Measurements from ENCODE around the gene VEGFA.

The VEGFA gene

DNA sequence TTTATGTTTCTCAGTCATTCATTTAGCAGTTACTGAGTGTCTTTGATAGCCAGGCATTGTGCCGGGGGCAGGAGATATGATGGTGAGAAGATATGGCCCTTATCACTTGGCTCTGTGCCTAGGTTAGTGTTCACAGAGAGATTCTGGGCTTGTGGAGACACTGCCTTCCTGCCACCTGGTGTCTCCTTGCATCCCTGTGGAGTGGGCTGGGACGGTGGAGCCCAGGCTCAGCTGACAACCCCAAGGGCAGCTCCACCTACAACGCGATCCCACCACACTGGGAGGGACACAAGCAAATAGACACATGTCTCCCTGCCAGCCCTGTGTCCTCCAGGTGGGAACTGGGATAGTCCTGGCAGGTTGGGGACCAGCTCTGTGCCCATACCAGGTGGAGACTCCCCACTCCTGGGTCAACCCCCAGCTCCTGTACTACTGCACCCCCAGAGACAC is 30.3 kb upstream of the VEGFA start:
- DNase-seq: no peak

DNA sequence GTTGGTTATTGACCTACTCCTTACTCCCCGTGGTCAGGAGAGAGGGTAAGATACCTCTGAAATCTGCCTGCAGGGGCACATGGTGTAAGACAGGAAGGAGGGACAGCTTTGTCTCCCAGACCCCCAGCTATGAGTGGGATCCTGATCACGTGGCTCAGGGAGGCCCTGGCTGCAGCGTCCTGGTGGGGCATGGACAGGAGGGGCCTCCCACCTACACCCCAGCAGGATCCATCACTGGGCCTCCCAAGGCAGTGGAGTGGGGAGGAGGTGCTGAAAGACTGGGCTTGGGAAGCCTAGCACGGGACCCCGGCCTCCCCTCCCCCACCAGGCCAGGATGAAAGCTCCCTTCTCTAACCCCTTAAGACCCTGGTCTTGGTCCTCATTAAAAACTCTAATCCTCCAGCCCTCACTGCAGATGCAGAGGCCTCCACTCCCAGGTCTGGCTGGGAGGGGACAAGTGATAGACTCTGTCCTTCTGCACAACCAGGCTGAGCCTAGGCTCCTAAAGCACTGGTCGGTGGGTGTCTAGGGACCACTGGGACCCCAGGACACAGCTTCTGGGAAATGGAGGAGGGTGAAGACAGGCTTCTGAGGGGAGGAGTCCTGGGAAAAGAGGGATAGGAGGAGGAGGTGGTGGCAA is 29.6 kb upstream of the VEGFA start:
- DNase-seq: no peak

DNA sequence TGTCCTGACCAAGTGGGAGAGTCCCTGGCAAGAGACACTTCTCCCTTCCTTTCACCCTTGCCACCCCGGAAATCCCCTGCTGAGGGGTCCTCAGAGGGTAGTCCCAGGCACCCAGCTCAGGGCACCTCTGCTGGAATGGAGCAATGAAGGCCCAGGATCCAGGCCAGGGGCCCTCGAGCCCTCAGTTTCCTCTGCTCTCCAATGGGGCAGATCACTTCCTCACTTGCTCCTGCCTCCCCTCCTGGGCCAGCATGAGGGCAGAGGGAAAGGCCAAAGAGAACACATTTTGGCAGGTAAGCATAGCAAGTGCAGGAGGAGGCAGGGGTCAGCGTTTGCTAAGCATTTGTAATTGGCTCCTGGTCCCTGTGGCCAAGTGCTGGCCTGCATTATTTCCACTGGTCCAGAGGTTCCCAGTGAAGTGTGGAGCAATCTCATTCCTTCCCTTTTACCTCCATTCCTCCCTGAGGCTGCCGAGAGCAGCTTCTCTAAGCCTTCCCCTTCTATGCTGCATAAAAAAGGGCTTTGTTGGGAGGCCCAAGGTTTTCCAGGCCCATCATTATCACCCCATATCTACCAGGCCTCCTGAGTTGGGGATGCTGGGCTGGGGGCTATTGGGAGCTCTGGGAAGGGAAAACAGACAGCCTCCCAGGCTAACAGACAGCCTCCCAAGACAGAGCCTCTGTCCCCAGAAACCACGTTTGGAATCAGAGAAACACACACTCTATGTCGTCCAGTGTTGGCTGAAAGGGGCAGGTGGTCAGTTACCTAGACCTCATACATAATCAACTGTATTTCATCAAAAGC is 28.8 kb upstream of the VEGFA start:
- DNase-seq: no peak

DNA sequence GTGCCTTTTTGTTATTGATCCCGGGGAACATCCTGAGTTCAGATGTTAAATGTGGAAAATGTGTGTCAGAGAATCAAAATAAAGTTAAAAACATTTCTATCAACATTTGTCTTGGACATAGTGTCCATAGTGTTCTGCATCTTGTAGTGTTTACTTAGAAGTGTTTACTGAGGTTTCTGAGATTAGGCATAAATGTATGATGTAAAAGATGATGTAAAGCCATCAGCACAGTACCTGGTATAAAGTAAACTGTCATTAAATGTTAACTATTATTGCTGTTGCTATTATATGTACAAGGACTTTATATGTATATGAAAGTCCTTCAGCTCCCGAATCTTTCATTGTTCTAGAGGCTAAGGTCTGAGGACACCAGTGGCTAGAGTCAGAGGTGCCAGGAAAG is 28.2 kb upstream of the VEGFA start:
- DNase-seq: no peak

DNA sequence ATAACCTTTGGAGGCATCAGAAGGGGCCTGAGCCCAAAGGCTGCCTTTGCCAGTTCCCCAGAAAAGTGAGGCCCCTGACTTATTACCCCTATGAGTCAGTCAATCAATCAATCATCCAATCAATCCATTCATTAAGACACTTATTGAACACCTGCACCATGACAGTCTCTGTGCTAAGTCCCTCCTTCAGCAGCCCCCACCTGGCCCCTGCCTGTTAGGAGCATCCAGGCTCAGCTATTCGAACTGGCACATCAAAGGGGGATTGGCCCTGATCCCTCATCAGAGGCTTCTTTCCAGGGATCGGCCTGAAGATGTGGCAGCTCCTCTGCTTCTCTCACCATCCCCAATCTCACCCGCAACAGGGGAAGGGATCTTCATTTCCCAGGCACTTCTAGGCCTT is 27.7 kb upstream of the VEGFA start:
- DNase-seq: no peak

DNA sequence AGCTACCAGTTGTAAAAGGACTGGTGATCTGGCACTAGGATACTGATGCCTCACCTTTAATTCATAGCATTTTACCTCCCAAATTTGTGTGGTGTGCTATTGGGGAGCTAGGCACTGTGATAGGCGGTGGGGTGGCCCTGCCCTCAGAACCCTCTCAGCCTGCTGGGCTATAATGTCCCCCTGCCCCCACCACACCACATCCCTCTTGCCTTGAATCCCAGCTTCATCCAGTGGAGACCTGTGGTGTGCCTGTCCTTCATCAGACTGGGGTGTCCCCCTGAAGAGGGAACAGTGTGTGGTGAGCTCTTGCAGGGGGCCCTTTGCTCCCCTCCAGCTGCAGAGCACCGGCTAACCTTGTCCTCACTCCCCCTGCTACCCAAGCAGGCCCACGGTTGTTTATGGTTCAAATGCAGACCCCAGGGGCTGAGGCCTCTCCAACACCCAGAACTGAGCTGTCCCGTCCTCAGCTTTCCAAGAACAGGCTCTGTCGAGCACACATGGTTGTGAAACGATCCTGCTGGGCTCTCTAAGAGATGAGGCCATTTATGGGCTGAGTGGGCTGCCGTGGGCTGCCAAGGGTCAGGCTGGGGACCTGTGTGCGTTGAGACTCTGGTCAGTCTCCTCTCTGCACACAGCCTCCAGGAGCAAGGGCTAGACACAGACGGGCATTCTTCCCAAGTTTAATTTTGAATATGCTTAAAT is 26.9 kb upstream of the VEGFA start:
- DNase-seq: no peak

DNA sequence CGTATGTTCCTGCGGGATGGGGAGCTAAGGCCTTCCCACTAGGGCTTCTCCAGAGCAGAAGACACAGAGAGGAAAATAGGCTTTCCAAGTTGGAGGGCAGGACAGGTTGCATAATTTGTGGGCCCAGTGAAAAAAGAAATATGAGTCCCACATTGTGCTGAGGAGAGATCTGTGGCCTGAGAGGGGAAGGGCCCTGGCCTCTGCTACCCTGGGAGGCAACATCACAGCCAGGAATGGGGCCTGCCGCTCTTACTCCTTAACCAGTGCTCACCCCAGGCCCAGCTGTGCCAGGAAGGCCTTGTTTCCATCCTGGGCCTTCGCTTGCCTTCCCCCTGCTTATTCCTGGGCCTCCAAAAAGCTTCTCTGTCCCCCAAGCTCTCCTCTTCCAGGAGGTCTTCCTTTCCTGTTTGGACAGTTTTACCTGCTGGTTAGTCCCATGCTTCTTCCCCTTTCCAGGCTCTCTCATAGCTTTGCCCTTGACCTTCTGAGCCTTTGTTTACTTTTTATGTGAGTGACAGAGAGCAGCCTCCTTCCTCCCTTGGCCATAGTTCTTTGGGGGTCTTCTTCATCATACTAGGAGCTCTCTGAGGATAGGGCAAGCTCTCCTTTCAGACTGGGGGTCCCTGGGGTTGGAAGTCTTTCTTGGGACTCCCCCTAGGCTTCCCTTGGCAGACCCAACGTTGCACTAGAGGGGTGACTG is 26.2 kb upstream of the VEGFA start:
- DNase-seq: no peak

DNA sequence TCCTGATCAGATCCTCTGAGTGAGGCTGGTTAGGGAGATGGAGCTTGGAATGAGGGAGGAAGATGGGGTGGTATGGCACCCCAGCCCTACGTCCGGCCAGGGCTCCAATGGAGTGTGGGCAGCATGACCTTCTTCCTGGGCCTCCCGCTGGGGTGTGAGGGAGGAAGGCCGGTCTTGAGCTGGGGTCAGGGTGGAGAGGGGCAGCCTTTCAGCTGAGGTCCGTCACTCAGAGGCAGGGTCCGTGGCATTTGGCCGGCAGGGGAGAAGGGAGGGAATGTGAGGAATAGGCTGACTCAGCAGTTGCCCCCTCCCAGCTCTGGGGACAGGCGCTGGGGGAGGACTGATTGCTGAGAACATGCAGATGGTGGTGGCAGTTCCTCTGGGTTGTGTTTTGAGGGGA is 25.5 kb upstream of the VEGFA start:
- DNase-seq: no peak

DNA sequence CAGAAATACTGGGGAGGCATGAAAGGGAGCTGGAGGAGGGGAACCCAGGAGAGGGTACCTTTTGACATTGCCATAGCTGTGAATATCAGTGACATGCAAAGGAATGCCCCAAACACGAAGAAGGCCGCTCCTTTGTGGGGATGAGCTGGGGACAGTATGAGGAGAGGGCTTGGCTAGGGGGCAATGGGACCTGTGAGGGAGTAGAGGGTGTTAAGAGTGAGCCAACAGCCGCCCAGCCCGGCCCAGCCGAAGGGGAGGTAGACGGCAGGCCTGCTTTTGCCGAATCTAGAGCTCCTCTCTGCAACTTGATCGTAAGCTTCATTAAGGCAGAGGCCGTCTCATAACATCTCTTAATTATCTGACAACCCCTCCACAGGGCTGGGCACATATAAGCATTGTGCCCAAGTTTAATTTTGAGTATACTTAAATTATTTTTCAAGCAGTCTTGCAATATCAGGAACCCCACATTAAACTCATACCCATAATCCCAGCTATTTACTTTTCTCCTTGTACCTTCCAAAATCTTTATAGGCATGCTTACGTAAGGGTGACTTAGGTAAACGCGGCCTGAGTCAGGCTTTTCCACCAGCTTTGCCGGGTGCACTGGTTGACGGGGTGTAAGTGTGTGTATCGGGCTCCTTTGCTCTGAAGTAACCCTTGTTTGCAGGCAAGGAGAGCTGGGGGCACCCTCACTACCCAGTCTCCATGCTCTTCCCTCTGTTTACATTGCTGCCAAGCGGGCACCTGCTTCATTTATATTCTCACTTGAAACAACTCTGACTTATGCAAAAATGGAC is 24.9 kb upstream of the VEGFA start:
- no peak for DNase-seq

DNA sequence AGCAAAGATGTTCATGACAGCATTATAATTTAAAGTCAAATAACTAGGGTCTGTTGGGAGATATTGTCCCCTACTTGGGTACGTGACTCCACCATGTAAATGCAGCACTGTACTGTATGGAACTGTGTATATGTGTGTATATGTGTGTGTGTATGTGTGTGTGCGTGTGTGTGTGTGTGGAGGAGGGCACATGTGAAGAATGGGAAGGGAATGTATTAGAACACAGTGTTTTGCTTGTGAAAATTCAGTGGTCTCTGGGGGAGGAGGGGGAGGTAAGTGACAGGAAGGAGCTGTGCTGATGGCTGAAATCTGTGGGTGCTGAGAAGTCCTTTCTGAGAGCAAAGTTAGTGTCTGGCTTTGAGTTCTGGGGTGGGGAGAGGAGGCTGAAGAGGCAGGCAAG is 23.9 kb upstream of the VEGFA start:
- DNase-seq: no peak

DNA sequence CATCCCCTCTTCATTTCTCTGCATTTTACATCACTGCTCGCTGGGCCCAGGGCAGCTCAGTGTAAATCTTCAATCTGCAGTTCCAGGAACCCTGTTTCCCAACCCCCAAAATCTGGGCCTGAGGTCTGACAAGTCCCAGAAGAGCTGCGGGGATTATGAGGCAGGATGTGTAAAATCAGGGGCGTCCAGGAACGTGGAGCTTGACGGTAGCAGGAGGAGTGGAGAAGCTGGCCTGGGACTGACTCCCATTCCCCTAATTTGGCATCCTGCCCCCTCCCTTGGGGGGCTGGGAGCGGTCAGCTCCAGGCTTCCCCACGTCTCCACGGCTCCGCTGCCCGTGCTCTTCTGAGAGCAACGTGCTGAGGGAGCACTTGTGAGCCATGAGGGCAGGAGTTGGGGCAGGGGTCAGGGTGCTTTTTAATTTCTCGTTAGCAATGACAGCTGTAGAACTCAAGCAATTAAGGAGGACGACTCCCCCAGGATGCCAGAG is 23.4 kb upstream of the VEGFA start:
- no peak for DNase-seq

DNA sequence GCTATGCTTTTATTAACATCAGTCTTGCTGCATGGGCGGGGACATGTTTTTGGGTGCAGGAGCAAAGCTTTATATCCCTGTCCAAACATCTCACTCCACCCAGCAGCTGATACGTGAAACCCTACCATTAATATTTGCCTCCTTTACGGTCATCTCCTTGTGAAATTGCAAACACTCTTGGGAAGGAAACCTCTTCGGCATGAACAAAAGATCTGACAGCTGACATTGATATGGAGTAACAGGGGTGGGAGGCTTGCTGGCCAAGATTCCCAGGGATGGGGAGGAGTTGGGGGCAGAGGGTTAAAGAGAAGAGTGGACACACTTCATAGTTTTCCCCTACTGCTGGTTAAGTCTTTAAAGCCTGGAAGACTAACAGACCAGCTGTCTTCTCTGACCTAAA is 22.2 kb upstream of the VEGFA start:
- DNase-seq: no peak

DNA sequence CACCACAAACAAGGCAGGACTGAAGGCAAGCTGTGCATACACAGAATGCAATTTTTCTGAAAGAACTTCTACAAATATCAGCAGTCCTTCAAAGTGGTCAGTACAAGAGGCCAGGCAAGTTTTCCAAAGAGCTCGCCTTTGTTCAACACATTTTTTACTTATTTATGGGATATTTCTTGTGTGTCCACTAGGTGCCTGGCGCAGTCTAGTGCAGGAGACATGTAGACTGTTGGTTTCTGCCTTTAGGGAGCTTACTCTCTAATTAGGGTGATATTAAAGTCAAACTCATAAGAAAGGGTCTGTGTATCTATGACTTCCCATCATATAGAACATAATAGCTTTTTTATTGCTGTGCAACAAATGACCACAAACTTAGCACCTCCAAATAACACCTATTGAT is 21.2 kb upstream of the VEGFA start:
- no peak for DNase-seq

DNA sequence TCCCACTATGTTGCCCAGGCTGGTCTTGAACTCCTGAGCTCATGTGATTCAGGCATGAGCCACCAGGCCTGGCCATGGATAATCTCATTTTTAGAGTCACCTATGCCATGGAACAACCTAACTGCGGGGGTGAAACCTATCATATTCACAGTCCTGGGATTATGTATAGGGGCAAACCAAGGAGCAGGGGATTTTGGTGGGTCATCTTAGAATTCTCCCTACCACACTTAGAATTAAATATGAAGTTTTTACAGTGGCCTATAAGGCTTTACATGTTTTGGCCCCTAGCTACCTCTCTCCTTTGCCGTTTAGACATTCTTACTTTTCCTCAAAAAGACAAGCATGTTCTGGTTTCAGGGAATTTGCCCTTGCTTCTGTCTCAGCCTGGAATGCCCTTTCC is 20.6 kb upstream of the VEGFA start:
- no peak for DNase-seq

DNA sequence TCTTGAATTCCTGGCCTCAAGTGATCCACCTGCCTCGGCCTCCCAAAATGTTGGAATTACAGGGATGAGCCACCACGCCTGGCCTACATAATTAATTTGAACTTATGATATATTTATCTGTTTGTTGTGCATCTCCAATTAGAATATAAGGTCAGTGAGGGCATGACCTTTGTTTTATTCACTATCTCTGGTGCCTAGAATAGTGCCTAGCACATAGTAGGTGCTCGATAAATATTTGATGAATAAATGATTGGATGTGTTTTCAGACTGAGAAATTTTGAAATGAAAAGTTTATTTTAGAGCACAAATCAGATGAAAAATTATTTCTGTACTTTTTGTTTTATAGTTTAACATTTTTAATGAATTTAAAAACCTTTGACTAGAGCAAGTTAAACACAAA is 19.4 kb upstream of the VEGFA start:
- no peak for DNase-seq

DNA sequence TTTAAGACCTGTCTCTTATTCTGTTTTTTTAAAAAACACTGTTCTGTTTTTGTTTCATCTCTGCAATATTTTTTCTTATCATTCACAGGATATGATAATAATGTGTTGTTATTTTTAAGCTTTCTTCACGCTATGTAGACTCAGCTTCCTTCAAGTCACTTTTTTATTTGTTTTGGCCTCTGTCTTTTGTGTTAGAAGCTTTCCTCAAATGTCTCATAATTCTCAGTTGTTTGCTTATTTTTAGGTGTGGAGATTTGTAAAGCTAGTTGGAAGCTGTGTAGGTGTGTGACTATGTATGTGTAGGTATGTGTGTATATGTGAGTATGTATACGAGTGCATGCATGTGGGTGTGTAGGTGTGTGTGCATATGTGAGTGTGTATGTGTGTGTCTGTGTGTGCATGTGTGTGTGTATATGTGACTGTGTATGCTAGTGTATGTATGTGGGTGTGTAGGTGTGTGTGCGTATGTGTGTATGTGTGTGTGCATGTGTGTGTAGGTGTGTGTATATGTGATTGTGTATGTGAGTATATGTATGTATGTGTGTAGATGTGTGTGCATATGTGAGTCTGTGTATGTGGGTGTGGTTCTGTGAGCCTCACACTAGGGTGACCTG is 16.3 kb upstream of the VEGFA start:
- no peak for DNase-seq

DNA sequence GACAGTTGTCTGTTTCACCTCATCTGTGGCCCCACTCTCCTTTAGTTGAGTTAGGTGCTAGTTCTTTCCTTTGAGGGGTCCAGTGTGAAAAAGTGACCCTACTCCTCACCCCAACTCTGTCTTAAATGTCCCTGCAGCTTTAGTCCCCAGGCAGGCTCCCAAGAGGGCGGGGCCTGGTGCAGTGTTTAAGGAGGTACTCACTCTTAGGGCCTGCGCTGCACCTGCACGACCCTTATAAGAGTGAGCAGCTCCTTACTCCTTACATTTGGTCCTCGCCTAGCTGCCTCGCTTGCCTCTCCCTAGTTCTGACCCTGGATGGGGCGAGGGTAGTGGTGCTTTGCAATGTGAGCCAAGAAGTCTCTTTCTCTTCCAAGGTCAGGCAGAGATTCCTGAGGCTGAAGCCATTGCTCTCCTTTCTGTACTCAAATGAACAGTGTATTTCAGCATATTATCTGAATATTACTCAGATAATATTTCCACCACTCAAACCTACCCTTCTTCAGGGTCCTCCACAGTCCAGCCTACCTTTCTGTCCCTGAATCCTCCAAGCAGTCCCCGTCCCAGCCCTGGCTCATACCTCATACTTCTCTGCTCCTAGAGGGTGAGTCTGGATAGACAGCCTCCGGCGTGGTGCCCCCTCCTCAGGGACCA is 11.9 kb upstream of the VEGFA start:
- no peak for DNase-seq

DNA sequence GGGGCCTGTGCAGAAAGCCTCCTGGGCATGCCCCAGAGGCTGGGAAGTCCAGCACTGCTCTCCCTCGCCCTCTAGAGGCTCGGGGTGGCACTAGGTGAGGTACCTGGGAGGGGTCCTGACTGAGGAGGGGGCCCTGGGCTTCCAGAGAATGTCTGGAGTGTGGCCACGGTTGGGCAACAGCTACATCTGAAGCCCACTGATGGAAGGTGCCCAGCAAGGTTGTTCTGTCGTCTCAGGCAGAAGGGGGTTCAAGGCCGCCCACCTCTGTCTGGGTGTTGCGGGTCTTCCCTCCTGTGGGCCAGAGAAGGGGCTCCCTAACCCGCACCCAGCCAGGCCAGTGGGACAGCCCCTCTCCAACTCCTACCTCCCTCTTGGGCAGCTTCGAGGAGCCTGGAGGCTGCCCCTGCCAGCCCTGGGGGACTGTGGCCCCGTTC is 11.4 kb upstream of the VEGFA start:
- DNase-seq: no peak

DNA sequence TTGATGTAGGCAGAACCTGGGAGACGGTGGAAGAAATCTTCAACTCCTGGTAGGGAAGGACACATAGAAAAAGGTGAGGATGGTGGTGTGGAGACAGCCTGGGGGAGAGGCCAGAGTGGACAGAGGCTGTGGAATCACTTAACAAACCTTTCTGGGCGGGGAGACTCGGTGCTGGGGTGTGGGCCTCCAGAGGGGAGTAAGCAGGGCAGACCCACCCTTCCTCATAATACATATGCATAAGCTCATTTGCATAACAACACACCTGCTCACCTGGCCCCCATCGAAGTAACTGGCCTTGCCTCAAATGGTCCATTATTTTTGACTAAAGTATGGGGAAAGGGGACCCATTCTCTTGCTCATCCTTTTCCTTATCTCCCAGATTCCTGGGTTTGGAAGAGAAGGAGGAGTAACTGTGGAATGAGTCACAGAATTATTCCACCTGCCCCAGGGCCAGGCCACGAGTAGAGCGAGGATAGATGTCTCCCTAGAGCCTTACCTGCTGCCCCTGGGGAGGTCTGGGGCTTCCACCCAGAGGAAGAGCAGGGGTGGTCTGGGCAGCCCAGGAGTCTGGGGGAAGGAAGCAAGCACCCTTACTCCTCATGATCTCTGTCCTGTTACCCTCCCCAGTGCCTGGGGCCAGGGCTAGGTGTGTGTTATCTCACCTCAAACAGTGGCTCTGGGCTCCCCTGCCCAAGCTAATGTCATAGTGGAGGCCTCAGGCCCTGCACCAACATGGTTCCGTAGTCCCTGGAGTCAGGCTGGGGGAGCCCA is 10.7 kb upstream of the VEGFA start:
- DNase-seq: no peak

DNA sequence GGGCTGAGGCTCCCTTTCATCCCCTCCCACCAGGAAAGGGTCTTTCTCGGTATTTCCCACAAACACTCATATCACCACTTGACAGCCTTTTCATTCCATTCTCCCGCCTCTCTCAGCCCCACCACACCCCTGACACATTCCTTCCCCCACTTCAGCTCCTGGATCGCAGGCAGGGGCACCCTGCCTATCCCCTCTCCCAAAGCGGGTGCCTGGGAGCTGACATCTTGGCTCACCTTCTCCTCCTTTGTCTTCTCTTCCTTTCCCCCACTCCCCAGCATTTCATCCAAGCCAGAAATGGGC is 10.2 kb upstream of the VEGFA start:
- no peak for DNase-seq
